ENCODE data around the gene AP3S2.

Gene AP3S2

GRCh38 chr15:89802986-89803824, 90.6 kb downstream of the AP3S2 start:
- no peaks in the 10 kb centered on the region for H3K36me3 Mint-ChIP-seq (ENCODE audit: low read depth)
- peaks cover 52% of the 10 kb centered on the region for H3K4me1 Mint-ChIP-seq
- TF ChIP-seq CTCF (IDR thresholded peaks at IDR 0.05), result no peak
- H3K27ac Mint-ChIP-seq, result no peak overlapping the region
- H3K4me3 Mint-ChIP-seq, result no peak overlapping the region
- H3K27me3 Mint-ChIP-seq (ENCODE audit: low read depth, poor library complexity), result peaks cover 51% of the 10 kb centered on the region
- no peak for DNase-seq
- H3K9me3 Mint-ChIP-seq, result no peaks in the 10 kb centered on the region

GRCh38 chr15:89802231-89802928, 91.4 kb downstream of the AP3S2 start:
- H3K27me3 Mint-ChIP-seq (ENCODE audit: low read depth, poor library complexity), result peaks cover 48% of the 10 kb centered on the region
- DNase-seq, result no peak
- H3K27ac Mint-ChIP-seq, result no peak overlapping the region
- H3K9me3 Mint-ChIP-seq, result no peaks in the 10 kb centered on the region
- no peak for TF ChIP-seq CTCF (IDR thresholded peaks at IDR 0.05)
- H3K4me3 Mint-ChIP-seq, result no peak overlapping the region
- H3K36me3 Mint-ChIP-seq (ENCODE audit: low read depth), result no peaks in the 10 kb centered on the region
- peaks cover 47% of the 10 kb centered on the region for H3K4me1 Mint-ChIP-seq

GRCh38 chr15:89801471-89802195, 92.2 kb downstream of the AP3S2 start:
- Mint-ChIP-seq H3K27ac (no peak overlapping the region), H3K27me3 (ENCODE audit: low read depth, poor library complexity) (peaks cover 45% of the 10 kb centered on the region), H3K4me3 (no peak overlapping the region), H3K4me1 (peaks cover 39% of the 10 kb centered on the region), H3K9me3 (no peaks in the 10 kb centered on the region), H3K36me3 (ENCODE audit: low read depth) (no peaks in the 10 kb centered on the region)
- DNase-seq, result no peak
- no peak for TF ChIP-seq CTCF (IDR thresholded peaks at IDR 0.05)

- H3K27me3 Mint-ChIP-seq (ENCODE audit: low read depth, poor library complexity), result peaks cover 38% of the 10 kb centered on the region
These were observed 93.8 kb downstream of the AP3S2 start for GRCh38 chr15:89799918-89800498.

More at GRCh38 chr15:89799918-89800498, 93.8 kb downstream of the AP3S2 start:
- DNase-seq, result no peak
- Mint-ChIP-seq H3K27ac (no peak overlapping the region), H3K9me3 (peaks cover 6% of the 10 kb centered on the region), H3K4me3 (no peak overlapping the region), H3K36me3 (ENCODE audit: low read depth) (no peaks in the 10 kb centered on the region), H3K4me1 (peaks cover 30% of the 10 kb centered on the region)
- TF ChIP-seq CTCF (IDR thresholded peaks at IDR 0.05), result no peak
